Urothelium cell line (cell line): ENCODE data around the gene HOXA9.
A peak's percentile ranks its signal among the peaks of the same experiment; 100 is the strongest.

Source experiments
- DNase-seq: peaks from one replicate; pipeline ENCODE4 v3.0.0; 2011; ENCODE audit warnings: low spot score, mixed read lengths
- FAIRE-seq: peaks from 2 replicates; lab custom pipeline; 2011; peaks lifted over from hg19 to GRCh38; lab: Jason Lieb, UNC

Gene HOXA9

DNA sequence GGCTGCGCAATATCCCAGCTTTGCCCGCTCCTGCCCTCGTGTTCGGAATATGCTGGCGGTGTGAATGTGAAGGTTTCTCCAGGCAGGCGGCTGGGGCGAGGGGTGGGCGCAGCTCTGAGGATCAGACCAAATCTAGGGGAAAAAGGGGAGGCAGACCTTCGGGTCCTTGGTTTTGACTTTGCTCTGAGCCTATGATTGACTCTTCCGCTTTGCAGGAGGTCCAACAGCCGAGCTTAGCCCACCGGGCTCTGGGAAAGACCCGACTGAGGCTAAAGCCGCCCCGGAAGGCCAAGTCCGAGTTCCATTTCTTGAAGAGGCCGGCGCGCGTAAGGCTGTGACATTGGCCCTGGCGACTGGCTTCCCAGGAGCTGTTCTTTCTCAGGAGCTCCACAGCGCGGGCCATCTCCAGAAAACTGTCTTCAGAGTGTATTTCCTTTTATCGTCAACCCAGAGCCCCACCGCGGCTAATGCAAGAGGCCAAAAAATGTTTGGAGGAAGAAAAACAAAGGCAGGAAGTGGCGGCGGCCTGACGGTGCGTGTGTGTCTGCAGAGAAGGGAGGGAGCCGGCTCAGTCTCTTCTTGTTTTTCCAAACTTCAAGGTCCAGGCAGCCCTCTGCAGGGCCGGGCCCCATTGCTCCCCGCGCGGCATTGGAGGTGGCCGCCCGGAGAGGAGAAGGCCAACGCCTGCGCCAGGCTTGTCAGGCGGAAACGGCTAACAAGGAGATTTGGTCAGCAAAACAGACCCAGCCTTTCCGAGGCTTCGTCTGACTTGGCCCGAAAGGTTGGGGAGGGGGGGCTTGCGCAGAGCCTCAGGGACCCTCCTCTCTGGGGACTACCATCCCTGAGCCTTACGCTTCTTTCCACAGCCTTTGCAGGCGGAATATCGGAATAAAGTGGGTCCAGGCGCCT lies 23.3 kb upstream of the HOXA9 start:
- DNase-seq (no peak), FAIRE-seq (no peak)

DNA sequence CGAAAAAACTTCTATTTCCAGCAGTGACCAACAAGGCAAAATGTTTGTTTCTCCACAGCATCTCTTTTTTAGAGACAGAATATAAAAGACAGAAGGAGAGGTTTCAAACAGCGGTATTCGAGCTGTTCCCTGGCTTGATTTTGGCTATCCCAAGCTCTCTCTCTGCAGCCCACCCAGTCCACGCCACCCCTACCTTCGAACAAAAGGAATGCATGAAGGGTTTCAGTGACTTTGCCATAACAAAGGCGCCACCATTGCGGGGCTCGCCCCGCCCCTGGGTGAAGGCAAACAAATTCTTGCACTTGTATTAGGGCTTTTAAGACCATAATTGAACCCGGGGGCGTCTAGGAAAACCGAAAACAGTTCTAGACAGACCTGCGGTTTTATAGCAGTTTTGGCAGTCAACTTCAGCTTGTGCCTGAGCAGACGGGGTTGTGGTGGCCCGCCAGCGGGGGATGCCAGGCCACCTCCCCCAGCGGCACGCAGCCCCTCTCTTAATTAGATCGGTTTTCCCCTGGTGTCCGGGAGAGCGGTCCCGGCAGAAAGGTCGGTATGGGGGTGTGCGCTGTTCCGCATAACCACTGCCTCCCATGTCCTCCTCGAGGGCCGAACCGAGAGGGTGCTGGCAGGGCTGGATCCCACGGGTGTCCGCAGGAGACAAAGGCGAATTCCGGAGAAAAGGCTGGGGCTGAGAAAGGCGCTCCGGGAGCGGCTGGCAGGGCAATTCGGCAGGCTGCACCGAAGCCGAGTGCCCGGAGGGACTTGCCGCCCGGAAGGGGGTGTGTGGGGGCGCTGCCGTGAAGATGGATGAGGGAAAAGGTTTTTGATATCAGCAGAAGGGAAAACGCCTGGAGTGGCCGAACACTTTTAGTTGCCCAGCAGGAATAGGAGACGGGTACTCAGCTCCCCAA lies 22.4 kb upstream of the HOXA9 start:
- DNase-seq (no peak), FAIRE-seq (no peak)

DNA sequence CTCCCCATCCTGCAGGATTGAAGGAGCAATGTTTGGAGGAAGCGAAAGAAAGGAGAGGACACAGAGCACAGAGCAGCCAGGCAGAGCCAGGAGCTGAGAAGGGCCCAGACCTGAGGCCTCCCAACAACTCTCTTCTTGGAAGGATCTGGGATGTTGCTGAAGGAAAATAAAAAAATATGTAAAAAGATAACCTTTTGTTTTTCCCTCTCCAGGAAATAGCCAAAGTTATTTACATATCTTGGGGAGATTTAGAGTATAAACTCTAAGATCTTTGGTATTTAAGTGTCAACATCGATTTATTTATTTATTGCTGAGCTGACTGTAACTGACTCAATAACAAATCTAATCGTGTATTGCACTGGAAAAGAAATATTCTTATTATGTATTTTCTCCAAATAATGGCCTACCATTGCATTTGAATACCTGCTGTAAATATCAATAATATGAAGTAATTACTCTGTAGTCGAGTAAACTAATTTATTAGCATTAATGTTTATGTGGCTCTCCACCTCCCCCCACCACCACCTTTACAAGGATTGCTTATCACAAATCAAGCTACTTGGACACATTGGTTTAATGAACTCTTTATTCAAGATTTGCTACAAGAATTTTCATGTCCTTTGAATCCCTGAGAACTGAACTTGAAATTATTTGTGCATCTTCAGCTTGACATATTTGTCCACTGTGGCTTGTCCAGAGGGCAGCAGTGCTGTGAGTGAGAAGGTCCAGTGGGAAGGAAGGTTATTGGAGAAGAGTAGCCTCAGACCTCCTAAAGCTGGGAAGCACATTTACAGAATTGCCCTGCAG lies 21.5 kb upstream of the HOXA9 start:
- DNase-seq (no peak), FAIRE-seq (no peak)

DNA sequence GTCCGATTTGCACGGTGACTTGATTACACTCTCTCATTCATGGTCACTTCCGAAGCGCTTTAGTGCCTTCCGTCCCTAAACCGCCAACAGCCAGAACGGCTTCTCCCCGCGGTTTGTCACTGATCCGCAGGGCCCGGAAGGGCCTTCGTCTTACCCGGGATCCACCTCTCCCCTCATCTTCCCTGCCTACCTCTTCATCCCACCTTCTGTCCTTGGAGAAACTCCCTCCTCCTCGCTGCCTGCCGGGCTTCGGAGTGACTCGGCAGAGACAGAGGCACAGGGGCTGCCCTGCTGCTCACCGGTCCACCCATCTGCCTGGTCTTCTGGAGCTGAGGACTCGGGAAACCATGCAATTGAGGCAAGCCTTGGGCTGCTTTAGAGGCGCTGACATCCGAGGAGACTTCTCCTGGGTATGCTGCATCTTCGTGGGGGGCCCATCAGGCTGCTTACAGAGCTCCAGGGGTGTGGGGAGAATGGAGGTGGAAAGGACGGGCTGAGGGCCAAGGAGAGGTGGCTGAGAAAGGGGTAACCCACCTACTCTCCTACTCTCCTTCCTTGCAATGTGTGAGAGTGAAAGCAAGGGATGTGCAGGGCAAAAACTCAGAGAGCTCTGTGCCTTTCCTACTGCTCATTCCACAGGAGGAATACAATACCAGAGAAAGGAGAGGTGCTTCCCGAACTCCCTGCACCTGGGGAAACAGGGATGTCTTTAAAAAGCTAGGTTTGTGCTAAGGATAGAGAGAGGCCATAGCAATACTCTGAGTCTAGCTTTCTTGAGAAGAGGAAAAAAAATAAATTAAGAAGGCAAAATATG lies 20.7 kb upstream of the HOXA9 start:
- FAIRE-seq = peak; percentile 9
- no peak for DNase-seq

DNA sequence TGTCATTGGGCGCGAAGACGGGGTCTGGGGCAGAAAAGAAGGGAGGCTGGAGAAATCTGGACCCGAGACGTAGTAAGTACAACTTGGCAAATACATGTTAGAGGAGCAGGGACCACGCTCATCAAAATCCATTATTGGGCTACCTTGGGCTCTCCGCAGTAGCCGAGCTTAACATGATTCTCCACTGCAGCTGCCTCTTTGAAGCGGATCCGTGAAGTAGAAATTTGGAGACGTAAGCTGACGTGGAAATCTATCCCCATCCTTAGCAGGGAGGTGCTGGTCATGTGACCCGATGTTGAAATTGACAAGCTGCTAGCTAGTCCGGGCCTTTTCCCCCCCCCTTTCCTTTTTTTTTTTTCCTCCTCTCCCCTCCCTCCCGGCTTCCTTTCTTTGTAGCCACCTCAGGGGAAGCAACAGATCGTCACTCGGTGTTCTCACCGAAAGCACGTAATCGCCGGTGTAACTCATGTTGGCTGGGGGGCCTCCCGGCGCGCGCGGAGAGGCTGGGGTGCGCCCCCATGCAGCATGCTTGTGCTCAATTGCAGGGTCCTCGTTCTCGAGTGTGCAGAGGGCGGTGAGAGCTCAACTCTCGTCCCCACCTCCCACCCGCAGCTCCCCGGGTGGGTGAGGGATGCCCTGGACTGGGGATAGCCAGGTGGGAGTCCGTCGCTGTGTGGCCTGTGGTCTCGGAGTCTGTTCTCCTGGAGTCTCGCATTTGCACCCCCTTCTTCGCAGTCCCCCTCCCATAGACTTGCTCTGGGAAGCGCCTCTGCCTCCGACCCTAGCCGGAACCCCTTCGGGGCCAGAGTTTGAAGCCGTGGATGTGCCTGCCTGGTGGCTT lies 19.9 kb upstream of the HOXA9 start, which contains the start of gene HOXA11:
Gene HOXA11, minus strand, starts transcription at position 220 of the 841 bp plus-strand sequence. Its CDS starts 88 bp downstream, at position 132.
- DNase-seq (peak; percentile 83), FAIRE-seq (no peak)

DNA sequence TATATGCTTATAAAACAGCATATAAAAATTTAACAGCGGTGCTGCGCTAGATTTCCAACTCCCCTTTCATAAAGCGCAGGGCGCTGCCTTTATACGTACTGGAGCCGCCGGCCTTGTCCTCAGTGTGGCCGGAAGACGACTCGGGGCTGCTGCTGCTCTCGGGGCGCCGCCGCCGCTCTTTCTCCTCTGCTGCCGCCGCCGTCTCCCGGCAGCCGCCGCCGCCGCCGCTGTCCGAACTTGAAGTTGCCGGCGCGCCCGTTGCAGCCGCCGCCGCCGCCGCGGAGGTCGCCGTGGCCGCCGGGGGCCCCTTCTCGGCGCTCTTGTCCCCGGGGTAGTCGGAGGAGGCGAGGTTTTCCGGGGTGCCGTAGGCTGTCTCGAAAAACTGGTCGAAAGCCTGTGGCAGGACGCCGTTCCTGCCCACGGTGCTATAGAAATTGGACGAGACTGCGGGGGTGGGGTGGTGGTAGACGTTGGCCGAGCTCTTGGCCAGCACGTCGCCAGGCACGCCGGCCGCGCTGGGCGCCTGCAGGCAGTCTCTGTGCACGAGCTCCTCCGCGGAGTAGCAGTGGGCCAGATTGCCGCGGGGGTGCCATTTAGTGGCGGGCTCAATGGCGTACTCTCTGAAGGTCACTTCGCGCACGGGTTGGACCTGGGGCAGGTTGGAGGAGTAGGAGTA lies 19.1 kb upstream of the HOXA9 start:
- FAIRE-seq (peak; percentile 93), DNase-seq (peak; percentile 70)

DNA sequence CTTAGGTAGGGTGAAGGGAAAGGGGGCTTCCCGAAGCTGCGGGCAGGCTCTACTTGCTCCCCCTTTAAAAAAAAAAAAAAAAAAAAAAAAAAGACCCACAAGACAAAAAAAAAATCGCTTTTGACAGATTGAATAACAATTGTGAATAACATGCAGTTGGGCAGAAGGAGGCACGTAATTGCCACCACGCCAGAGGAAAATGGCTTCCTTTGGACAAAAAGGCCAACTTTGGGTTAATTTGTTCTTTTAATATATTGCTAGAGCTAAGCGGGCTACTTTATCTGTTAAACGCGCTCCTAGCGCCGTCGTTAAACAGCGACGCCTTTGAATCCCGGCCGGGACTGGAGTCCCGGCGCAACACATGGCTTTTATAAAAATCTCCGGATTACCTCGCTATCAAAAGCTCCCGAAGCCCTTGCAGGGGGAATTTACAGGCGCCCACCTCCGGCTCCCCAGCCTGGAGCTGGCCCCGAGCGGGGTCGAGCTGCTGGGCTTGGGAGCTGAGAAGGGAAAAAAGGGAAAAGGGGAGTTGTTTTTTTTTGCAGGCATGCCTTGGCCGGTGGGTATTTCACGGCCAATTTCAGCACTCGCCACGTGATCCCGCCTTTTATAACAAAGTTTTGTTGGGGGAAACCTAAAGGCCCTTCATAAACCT lies 18.5 kb upstream of the HOXA9 start:
- no peak for FAIRE-seq
- peak; percentile 70 for DNase-seq

DNA sequence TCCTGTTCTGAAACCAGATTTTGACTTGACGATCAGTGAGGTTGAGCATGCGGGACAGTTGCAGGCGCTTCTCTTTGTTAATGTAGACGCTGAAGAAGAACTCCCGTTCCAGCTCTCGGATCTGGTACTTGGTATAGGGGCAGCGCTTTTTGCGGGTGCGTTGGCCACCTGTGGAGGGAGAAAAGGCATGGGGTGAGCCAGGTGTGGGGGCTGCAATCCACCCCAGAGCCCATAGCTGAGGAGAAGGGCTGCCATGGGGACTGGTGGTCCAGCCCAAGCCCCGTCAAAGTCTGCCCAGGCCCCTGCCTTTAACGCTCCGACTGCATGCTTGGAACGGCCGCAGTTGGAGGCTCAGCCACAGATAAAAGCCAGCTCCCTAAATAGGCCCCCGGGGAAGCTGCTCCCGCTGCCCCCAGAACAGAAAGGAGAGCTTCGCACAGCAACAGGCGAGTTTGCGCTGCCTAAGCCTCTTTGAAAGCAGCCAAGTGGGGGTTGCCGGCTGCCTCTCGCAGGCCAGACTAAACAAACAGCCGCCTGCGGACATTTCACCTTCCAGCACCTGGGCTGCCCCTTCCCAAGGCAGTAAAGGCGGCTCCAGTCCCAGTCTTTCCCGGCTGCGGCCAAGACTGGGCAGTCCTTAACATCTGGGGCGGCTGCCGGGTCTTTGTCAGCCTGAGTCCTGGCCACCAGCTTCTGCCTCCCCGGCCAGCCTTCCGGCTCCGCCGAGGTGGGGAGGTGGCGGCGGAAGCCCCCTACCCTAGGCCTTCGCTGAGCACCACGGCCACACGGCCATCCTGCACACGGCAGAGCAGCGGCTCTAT lies 17.7 kb upstream of the HOXA9 start:
- DNase-seq (peak; percentile 37), FAIRE-seq (no peak)

DNA sequence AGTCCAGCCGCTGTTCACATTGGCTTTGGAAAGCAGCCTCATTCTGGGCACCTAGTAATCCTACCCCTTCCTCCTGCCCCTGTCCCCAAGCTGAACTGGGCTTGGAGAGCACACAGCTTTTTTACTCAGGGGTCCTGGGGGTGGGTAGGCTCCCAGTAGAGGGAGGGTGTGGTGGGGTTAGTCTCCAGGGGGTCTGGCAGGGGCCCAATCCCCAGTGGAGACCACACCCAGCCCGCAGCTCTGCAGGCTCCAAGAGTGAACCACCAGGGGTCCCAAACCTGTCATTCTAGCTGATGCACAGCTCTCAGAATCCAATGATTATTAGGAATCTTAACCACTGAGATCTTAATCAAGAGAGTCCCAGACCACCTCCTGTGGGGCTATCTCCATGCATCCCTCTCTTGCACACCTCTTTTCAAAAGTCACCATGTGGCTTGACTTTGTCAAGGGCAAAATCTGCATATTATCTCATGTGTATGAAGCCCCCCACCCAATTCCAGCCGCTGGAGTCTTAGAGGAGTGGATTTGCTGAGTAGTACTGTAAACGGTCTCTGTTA lies 17.0 kb upstream of the HOXA9 start:
- FAIRE-seq = no peak
- no peak for DNase-seq

DNA sequence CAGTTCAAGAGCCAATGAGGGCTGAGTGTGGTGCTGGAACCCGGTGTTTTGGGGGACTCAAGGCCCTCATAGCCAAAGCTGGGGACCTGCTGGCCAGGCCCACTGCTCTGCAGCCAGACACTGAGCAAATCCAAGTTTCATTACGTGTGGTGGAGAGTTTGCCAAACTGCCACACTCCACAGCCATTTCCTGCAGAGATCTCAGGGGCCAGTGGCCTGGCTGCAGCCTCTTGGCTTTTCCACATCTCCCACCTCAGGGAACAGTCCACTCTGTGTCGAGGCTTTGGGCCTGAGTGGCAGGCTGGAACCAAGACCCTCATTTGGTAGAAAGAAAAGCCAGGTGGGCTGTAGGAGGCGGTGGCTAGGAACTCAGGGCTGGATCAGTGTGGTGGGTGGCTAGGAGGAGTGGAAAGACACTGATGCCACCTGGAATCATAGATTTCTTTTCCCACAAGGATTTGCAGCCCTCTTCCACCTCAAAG lies 16.5 kb upstream of the HOXA9 start:
- no peak for DNase-seq
- FAIRE-seq = no peak

DNA sequence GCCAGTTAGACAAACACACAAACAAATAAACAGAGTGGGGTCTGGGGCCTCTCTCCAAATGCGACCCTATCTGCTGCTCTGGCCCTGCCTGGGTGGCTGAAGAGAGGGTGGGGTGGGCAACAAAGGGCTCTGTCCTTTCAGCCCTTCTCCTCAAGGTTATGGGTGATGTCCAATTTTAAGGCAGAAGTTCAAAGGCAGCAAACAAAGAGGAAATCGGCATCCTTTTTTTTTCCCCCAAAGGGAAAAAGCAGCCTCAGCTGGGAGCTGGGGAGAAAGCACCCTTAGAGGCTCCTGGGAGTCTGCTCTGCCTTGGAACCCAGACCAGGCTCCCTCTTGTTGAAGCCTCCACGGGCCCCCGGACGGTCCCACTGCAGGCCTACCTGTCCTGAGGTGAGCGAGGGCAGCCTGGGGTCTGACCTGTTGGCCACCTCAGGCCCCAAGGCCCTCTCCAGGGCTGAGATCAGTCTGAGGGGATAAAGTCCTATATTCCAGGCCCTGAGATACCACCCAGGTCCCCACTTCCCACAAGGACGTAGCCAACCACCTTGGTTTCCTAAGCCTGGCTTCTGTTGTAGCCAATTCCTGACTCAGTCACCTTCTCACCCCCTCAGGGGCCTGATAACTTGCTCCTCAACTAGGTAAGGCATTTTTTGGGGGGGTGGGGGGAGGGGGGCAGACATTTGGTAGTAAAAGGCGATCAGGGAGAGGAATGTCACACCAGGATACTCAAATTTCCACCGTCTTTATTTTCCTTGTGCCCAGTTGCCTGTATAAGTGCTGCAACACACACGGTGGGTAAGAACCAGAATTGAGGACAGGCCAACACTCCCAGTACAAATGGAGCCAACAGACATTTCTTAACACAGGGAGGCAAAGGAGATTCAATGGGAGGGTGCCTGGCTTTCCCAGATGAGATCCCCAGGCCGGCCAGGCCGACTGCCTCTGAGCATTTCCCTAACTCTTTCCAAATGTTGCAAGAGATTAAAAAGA lies 15.4 kb upstream of the HOXA9 start:
- DNase-seq (no peak), FAIRE-seq (no peak)

DNA sequence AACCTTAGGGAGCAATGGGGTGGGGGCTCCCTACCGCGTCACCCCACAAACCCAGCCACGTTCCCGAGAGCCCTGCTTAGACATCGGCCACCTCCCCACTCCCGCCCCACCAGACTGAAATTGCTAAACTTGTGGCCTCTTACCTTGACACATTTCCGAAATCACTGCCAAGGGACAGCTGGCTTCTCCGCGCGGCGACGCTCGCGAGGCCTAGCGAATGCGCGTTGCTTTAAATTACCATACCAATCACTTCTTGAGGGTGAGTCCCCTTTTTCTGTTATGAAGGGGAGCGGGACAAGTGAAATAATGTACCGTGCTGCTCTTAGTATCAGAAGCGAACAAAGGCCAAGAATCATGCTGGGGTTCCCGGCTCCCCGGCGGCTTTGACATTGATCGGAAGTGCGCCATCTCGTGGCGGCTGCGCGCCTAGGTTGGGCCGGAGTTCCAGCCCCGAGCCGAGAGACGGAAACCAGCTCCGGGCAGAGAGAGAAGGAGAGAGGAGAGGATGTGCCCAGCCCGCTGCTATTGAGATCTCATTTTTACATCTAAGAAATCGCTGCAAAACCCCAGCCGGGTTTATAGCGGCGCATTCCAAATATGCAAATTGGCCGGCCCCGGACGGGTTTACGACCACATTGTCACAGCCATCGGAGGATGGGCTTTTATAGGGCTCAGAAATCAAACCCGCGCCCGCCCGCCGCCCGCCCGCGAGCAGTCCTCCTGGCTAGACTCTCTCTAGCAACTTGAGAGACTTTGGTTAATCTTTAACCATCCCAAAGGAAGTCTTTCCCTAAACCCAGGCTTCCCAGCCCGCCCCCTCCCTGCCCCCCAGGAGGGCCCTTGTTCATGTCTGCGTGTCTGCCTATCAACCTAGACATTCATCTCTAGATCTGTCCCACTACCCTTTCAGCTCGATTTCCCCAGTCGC lies 14.4 kb upstream of the HOXA9 start:
- FAIRE-seq = peak; percentile 84
- DNase-seq = peak; percentile 88

DNA sequence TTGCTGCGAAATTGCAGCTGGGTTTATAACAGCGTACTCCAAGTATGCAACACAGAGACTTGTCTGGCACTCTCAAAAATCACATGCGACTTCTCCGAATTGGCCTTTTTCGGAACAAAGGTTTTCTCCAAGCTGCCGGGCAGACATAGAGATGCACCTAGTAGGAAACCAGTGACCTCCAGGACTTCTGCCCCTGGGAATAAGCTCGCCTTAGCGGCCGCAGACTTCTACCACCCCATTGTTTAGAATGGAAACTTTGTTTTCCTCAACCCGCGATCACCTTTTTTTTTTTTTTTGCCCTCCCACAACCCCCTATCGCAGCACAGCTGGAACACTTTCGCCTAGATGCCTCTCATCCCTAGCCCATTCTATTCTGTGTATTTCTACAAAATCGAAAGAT lies 13.7 kb upstream of the HOXA9 start:
- FAIRE-seq (no peak), DNase-seq (no peak)

DNA sequence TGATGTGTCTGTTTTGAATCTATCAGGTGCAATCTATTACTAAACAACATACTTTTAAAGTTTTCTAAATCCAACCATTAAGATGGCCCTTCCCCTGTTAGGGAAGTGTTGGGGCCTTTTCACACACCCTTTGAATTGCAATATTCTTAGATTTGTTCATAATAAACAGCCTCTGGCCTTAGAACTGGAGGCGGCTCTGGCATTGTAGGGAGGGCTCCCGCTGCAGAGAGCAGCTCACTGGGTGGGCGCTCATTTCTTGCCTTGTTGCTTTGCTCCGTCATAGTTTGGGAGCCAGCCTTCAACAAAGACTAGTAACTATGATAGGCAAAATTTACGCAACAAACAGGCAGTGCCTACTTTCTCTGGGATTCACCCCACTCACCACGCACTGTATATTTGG lies 13.0 kb upstream of the HOXA9 start:
- DNase-seq (no peak), FAIRE-seq (no peak)
